Dedifferentiated amniotic fluid mesenchymal stem cell (primary cell): ENCODE results near the gene NISCH.

Experiments
- DNase-seq: peaks from one replicate; pipeline ENCODE4 v3.0.0-alpha.2; 2016; ENCODE audit errors: extremely low spot score

NISCH gene

GRCh38 chr3:52527039-52527731 is 71.8 kb downstream of the NISCH start:
- no peak for DNase-seq

- DNase-seq, result no peak
These were observed 72.6 kb downstream of the NISCH start for GRCh38 chr3:52527732-52528585.

DNA sequence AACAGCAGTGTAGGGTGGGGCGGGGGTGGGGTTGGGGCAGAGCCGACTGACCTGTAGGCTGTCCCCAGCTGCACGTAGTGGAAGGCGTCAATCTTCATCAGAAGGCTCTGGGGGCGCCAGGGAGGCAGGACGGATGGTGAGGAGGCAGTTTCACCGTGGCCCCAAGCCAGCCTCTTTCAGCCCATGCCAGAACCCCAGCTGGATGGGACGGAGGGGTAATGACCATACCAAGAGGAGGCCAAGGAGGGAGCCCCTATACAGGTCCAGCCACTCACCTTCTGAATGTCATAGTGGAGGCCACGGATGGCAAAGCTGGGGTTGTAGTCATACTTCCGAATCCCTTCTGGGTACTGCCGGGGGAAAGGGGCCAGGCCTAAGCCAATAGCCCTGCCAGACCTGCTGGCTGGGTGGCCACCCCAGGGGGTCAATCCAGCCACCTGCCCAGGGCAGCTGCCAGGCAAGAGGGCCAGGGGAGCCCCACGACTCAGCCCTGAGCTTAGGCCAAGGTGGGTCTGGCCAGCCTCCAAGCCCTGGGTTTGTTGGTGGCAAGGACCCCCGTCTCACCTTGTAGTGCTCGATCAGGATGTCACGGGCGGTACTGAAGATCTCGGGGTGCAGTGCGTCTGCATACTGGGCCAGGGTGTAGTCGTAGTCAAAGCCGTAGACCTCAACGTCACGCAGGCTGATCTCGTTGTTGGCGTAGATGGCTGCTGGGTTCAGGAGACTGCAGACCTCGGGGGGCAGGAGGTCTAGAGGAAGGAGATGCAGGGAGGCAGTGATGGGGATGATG is 73.4 kb downstream of the NISCH start:
- DNase-seq, result no peak

DNA sequence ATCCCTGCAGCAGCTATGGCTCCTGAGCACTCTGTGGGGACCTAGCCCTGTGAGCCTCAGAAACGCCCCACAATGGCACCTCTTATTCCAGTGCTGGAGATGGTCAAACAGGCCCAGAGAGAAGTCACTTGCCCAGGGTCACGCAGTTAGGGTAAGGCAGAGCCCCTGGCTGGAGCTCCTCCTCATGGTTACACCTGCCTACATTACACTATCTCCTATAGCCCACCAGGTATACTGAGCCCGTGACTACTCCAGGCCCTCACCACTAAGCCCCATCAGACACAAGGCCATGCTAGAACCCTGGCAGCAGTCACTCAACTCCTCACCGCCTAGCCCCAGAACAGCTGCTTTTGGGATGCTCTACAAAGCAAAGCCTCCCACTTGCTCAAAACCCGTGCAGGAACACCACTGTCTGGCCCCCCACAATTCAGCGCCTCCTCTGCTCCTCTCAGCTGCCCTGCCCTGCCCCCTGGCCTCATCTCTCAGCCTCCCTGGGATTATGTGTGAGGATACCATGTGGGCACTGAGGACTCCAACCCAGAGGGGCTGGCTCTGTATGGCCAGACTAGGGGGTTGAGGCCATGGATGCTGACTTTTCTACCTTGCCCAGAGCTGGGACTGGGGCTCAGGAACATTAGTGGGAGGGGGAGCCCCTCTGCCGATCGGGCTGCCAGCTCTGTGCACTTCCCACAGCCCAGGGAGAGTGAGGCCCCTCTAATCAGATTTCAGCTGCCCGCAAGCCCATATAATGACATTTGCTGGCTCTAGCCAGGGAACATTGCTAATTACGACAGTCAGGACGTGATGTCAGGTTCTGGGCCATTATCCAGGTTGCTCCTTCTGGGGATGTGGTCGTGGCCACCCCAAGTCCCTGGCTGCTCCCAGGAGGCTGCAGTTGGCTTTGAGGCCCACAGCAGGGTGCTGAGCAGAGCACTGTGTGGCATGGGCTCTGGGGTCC is 74.3 kb downstream of the NISCH start:
- no peak for DNase-seq

GRCh38 chr3:52530918-52531826 is 75.8 kb downstream of the NISCH start:
- DNase-seq, result no peak

DNA sequence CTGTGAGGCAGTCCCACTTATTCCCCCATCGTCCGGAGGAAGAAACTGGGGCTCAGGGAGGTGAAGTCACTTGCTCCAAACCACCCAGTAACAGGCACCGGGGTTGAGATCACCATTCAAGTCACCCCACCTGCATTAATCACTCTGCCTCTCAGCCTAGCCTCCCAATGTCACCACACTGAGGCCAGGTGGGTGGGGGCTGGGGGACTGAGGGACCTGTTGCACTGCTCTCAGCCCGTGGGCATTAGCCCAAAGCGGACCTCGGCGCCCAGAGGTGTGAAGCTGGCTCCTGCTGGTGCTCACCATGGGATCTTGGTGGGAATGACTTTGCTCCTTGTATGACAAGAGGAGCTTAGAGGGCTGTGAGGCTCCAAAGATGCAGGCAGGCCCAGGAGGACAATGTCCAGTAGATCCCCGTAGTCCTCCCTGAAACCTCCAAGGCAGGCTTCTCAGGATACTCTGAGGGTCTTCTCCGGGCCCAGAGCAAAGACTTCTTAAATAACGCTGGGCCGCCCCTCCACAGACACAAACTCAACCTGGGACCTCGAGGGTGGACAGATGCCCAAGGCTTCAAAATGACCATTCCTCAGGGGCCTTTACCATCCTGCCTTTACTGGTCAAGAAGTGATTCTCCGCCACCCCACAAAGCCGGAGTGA is 76.6 kb downstream of the NISCH start:
- no peak for DNase-seq

- no peak for DNase-seq
These were observed 77.1 kb downstream of the NISCH start for GRCh38 chr3:52532517-52532837.

GRCh38 chr3:52532838-52533622 is 77.6 kb downstream of the NISCH start:
- DNase-seq, result no peak

DNA sequence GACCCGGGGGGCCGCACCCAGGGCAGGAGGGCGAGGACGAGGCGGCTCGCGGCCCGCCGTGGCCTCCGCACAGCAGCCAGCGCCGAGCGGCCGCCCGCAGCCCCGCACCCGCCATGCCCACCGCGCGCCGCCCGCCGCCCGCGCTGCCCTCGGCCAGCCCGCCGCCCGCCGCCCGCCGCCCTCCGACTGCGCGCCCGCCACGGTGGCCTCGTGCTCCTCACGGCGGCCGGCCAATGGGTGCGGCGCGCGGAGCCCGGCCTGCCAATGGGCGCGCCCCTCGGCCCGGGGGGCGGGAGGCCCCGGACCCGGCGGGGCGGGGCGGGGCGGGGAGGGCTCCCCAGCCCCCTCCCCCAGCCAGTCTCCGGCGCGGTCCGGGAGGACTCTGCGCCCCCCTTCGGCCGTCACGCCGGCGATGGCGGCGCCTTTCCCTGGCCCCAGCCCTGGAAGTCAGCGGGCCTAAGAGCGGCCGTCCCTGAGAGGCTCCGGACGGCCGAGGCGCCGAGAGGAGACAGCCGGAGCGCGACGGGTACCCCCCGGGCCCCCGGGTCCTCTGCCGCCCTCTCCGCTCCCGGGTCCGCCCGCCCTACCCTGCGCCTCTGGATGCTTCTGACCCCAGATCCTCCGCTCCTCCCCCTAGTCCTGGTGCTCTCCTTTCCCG is 78.3 kb downstream of the NISCH start, which contains the start of gene NT5DC2:
Gene NT5DC2 (minus strand): TSS at position 235 of the 658 bp plus-strand sequence. CDS start 120 bp downstream, at position 115.
- DNase-seq, result peak; percentile 54

- no peak for DNase-seq
These were observed 79.1 kb downstream of the NISCH start for GRCh38 chr3:52534281-52535183.

GRCh38 chr3:52535411-52536111 is 80.2 kb downstream of the NISCH start:
- DNase-seq, result no peak

- DNase-seq, result no peak
These were observed 80.6 kb downstream of the NISCH start for GRCh38 chr3:52536112-52536368.

GRCh38 chr3:52536369-52537164 is 81.2 kb downstream of the NISCH start, which contains the start of gene UQCC5:
UQCC5 (plus strand) TSS chr3:52536605; CDS start chr3:52536756, 151 bp downstream.
- peak; percentile 99 for DNase-seq

GRCh38 chr3:52537165-52537620 is 81.8 kb downstream of the NISCH start:
- no peak for DNase-seq

DNA sequence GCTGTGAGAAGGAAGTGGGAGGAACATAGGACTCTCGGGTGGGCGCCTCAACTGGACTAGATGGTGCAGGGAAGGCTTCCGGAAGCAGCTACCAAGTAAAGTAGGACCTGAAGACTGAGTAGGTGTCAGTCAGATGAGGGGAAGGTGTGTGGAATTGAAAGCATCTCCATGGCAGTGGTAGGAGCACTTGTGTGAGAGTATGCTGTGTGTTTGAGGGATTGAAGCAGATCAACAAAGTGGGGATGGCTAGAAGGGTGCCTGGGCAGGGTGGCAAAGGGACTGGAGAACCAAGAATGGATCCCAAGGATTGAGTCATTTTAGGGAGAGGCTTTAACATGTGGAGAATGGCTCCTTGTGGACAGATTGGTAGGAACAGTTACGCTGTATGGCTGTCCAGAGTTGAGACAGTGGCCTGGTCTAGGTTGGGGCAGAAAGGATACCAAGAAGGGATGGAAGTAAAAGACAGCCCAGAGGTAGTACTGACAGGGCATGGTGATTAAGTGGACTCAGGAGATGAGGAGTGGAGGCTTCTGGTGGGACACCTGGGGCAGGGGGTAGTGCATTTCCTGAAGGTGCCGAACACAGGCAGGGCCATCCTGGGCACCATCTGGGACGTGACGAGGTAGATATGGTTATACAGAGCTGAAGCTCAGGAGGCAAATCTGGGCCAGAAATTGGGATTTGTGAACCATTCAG is 82.5 kb downstream of the NISCH start:
- no peak for DNase-seq
